HS-5 (cell line): Measurements from ENCODE around the gene L3MBTL4.
"Not testable (repeated sequence)": the region's sequence is repeated elsewhere in the genome, so short reads cannot be mapped to it uniquely, and the experiment has no call there.

Experiments
- DNase-seq: peaks from one replicate; pipeline ENCODE4 v3.0.0-alpha.2; 2012; ENCODE audit warnings: low read depth

L3MBTL4 gene

GRCh38 chr18:6106091-6106685, 308.5 kb downstream of the L3MBTL4 start:
- no peak for DNase-seq

DNA sequence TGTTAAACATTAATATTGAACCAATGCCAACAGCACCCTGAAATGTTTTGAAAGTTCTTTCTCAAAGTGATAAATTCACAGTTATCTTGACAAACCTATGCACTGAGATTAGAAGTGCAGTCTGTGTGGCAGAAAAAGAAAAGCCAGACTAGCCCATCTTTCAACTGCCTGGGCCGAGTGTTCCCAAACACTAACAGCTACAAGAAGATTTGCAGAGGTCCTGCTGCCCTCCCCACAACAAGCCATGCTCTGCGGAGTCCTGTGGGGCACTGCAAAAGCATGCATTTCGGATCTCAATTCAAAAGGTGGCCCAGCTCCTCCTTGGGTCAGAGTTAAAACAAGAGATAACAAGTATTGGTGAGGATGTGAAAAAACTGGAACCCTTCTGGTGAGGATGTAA, 311.0 kb downstream of the L3MBTL4 start:
- no peak for DNase-seq

- DNase-seq, result no peak
These were observed 318.0 kb downstream of the L3MBTL4 start for GRCh38 chr18:6096730-6097129.

DNA sequence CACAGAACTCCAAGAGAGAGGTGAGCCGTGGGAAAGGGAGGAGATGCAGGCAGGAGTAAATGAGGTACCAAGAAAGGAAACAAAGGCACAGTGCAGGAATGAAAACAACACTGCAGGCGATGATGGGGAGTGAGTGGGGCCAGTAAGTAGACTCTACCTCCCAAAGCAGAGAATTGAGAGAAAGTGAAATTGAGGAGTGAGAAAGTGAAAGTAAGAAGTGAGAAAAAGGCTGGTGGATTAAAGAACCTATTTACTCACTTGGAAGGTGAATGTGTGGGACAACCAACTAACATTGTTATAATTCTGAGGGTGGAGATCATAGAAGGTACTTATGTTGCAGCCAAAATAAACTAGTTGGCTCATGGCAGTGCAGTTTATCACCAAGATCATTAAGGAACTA, 326.3 kb downstream of the L3MBTL4 start:
- DNase-seq, result no peak

GRCh38 chr18:6086731-6087130, 328.0 kb downstream of the L3MBTL4 start:
- DNase-seq, result no peak

DNA sequence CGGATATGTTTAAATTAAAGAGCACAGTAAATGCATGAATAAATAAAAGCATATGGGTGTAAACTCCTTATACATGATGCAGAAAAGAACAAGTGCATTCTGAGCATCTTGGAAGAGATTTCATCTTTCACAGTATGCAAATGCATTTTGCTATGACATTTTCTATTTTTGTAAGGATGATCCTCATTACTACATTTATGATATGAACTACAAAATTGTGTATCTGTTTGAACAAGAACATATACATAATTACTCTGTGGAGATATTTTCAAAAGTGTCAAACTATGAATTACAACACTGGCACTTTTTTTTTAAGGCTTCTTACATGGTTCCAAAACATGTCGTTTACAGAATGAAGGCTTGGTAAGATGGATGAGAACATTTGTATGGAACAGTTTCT, 335.3 kb downstream of the L3MBTL4 start:
- DNase-seq, result no peak

- no peak for DNase-seq
These were observed 335.8 kb downstream of the L3MBTL4 start for GRCh38 chr18:6078877-6079276.

DNA sequence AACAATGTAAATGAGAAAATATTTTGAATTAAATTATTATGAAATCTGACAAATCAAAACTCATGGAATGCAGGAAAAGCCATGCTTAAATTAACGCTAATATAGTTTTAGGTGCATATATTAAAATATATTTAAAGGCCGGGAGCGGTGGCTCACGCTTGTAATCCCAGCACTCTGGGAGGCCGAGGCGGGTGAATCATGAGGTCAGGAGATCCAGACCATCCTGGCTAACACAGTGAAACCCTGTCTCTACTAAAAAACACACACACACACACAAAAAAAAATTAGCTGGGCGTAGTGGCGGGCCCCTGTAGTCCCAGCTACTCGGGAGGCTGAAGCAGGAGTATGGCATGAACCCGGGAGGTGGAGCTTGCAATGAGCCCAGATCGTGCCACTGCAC, 342.3 kb downstream of the L3MBTL4 start:
- DNase-seq, result not testable (repeated sequence)

- no peak for DNase-seq
These were observed 345.2 kb downstream of the L3MBTL4 start for GRCh38 chr18:6069539-6069938.

- DNase-seq, result no peak
These were observed 345.6 kb downstream of the L3MBTL4 start for GRCh38 chr18:6069103-6069502.

GRCh38 chr18:6060149-6060548, 354.6 kb downstream of the L3MBTL4 start:
- no peak for DNase-seq

DNA sequence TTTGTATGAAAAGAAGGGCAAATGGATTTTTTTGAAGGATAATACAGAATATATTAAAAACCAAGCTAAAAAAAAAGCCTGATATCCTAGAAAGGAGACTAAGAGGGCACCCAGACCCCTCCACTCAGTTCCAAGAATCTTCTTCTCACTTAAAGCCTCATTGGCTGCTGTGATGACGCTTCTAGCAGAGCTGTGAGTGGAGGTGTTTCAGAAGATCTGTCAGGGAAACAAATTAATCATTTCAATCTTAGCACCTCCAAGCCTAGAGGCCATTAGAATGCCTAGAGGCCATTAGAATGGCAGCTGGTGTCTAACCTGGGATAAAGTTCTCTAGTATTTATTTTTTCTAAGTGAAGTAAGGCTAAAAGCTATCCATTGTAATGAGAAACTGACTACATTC, 355.2 kb downstream of the L3MBTL4 start:
- no peak for DNase-seq

- no peak for DNase-seq
These were observed 355.8 kb downstream of the L3MBTL4 start for GRCh38 chr18:6058941-6059340.

GRCh38 chr18:6057604-6058003, 357.1 kb downstream of the L3MBTL4 start:
- DNase-seq, result no peak

GRCh38 chr18:6056171-6056910, 358.4 kb downstream of the L3MBTL4 start:
- DNase-seq, result no peak

DNA sequence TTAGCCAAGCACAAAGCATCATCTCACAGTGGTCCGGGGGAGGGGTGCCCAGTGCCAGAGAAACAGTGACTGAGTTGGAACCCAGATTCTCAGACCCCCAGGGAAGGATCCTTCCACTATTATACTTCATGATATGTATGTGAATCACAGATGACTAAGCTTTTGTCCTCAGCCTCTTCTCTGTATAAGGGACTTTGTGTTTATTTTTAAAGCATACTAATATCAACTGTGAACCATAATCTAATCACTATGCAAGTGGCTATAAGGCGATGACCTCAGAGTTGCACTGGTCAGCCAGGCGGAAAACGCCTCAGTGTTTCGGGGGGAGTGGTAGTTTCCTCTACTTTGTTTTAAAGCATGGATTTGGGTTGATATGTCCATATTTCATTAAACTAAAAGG, 359.0 kb downstream of the L3MBTL4 start:
- DNase-seq, result peak; percentile 35

GRCh38 chr18:6054256-6054842, 360.4 kb downstream of the L3MBTL4 start:
- no peak for DNase-seq

DNA sequence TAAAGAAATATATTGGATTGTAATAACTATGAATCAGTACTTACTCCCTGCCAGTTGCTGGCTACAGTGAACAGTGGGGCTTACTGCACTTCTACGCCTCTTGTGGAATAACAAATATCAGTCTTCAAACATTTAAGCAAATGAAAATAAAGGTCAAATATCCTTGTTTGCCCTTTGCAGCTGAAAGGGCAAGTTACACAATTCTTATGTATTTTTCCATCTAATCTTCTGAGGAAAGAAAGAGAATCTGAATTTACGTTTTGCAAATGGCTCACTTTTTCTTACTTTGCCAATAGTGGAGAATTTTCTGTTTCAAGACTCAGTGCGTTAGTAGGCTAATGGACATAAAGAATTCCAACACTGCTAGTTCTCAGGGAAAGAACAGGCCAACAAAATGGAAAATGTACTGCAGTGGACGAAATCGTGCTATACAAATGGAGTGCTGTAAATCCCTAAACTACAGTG, 362.2 kb downstream of the L3MBTL4 start:
- no peak for DNase-seq

GRCh38 chr18:6047596-6047995, 367.1 kb downstream of the L3MBTL4 start:
- not testable (repeated sequence) for DNase-seq

GRCh38 chr18:6044773-6045172, 369.9 kb downstream of the L3MBTL4 start:
- DNase-seq, result no peak

DNA sequence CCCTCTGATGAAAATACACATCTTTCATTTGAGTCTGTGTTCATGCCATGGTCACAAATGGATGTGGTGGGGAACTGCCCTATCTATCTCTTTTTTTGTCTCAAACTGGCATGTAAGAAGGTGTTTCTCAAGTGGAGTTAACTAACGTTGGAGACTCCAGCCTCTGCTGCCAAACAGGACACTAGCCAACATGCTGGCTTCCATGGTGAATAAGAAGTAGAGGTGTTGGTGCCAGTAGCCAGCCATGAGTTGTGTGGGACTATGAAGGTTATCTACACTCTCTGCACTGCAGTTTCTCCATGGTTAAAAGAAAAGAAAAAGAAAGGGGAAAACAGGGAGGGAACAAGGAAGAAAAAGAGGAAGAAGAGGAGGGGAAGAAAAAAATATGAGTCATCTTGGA, 370.4 kb downstream of the L3MBTL4 start:
- DNase-seq, result no peak

DNA sequence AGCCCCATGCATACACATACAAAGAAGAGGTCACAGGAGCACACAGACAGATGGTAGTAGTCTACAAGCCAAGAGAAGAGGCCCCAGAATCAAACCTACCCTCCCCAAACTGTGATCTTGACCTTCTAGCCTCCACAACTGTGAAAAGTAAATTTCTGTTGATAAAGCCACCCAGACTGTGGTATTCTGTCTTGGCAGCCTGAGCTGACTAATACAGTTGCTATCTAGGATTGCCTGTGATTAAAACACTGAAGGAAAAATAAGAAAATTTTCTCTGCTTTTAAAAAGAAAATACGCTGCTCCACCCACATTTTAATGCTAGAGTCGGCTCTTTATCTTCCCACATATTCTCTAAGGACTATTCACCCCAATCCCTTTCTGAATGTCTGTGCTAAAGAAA, 375.7 kb downstream of the L3MBTL4 start:
- DNase-seq, result no peak

GRCh38 chr18:6031442-6031841, 383.3 kb downstream of the L3MBTL4 start:
- DNase-seq, result no peak
